A673 (cell line): ENCODE data around the gene HOXA6. TPM values are rescaled to one million over a fixed set of nuclear protein-coding genes. Genes with fewer than 3 reads are reported as not detected.

Experiments used
- BruUV-seq: library from RNA; stranded (reverse); fragments of 400-500 nt; replicated peaks from 2 replicates; lab custom pipeline; 2021; lab: Mats Ljungman, UMichigan
- CTCF ChIA-PET: fragments of 300-600 bp; sonication (Branson Sonifier 250); formaldehyde crosslinking; loops from one replicate; lab custom pipeline; 2022; ENCODE audit warnings: antibody characterized with exemption; lab: Charles Lee
- POLR2A ChIA-PET: fragments of 300-600 bp; sonication (Branson Sonifier 250); formaldehyde crosslinking; loops from one replicate; lab custom pipeline; 2022; ENCODE audit warnings: antibody characterized with exemption; ENCODE audit not compliant: low non-redundant PET; lab: Charles Lee
- DNase-seq: peaks from one replicate; pipeline ENCODE4 v3.0.0-alpha.2; 2015; ENCODE audit warnings: low spot score
- H3K27ac ChIP-seq: fragments of 200-600 bp; sonication (generic); 2 replicates; pipeline ENCODE4 v1.5.1; 2016; ENCODE audit warnings: mixed run types, low read depth, mild to moderate bottlenecking, mixed read lengths, antibody characterized with exemption, low read length; ENCODE audit not compliant: poor library complexity, severe bottlenecking
- H3K27me3 ChIP-seq: fragments of 200-600 bp; sonication (generic); replicated peaks from 2 replicates; pipeline ENCODE4 v1.6.1; 2017; ENCODE audit warnings: mixed run types, low read depth, mild to moderate bottlenecking, mixed read lengths, antibody characterized with exemption, low read length; ENCODE audit not compliant: insufficient read depth, poor library complexity
- H3K36me3 ChIP-seq: fragments of 200-600 bp; sonication (generic); 2 replicates; pipeline ENCODE4 v1.6.1; 2016; ENCODE audit warnings: mixed run types, mild to moderate bottlenecking, mixed read lengths, antibody characterized with exemption, low read length; ENCODE audit not compliant: insufficient read depth, poor library complexity, severe bottlenecking
- H3K4me1 ChIP-seq: fragments of 200-600 bp; sonication (generic); 2 replicates; pipeline ENCODE4 v1.6.1; 2017; ENCODE audit warnings: mixed run types, mild to moderate bottlenecking, mixed read lengths, antibody characterized with exemption, low read length; ENCODE audit not compliant: insufficient read depth, poor library complexity, severe bottlenecking
- H3K4me3 ChIP-seq: fragments of 200-600 bp; sonication (generic); 2 replicates; pipeline ENCODE4 v1.5.1; 2016; ENCODE audit warnings: low read depth, mixed run types, mild to moderate bottlenecking, mixed read lengths, low read length; ENCODE audit not compliant: poor library complexity, severe bottlenecking
- H3K9me3 ChIP-seq: fragments of 200-600 bp; sonication (generic); 2 replicates; pipeline ENCODE4 v1.6.1; 2016; ENCODE audit warnings: mixed run types, low read depth, mild to moderate bottlenecking, mixed read lengths, antibody characterized with exemption, low read length; ENCODE audit not compliant: poor library complexity, severe bottlenecking
- CTCF ChIP-seq: fragments of 300-800, 200-600 bp; sonication (generic); conservative IDR thresholded peaks from 2 replicates; pipeline ENCODE4 v1.5.1; 2017; ENCODE audit warnings: low read depth, mild to moderate bottlenecking, antibody characterized with exemption, low read length, moderate library complexity, mixed read lengths
- EZH2 ChIP-seq: fragments of 200-600 bp; sonication (generic); IDR thresholded peaks from 2 replicates; pipeline ENCODE4 v1.6.1; 2017; ENCODE audit warnings: borderline replicate concordance, low read depth, mild to moderate bottlenecking, mixed read lengths, antibody characterized with exemption, low read length; ENCODE audit not compliant: poor library complexity, severe bottlenecking
- intact Hi-C: fragments of 100-400 bp; cut with micrococcal nuclease; formaldehyde crosslinking; loops from one replicate; pipeline ENCODE4 v1.10.0; 2022; ENCODE audit not compliant: unreplicated experiment
- total RNA-seq: library from RNA; stranded (reverse); gene quantifications from 2 replicates; pipeline ENCODE4 v1.2.3, GENCODE V29; 2021

The HOXA6 gene
- total RNA-seq, 1 experiment from 2014 or later = not detected

- no TSS peak for BruUV-seq
- no peak for TF ChIP-seq EZH2
- no peak for TF ChIP-seq CTCF
- no peaks in the 10 kb centered on the region for H3K9me3 ChIP-seq
- H3K36me3 ChIP-seq = no peaks in the 10 kb centered on the region
- ChIA-PET CTCF (no interaction called here), POLR2A (no interaction called here)
- DNase-seq = no peak
- no peak overlapping the region for H3K4me3 ChIP-seq
- no peaks in the 10 kb centered on the region for H3K4me1 ChIP-seq
- H3K27me3 ChIP-seq = peaks cover 97% of the 10 kb centered on the region
- H3K27ac ChIP-seq = no peak overlapping the region
- intact Hi-C loops = no loop called here
These were observed 29.0 kb downstream of the HOXA6 start for GRCh38 chr7:27118580-27118979.

- BruUV-seq = no TSS peak
- Histone ChIP-seq H3K36me3 (no peaks in the 10 kb centered on the region), H3K4me1 (no peaks in the 10 kb centered on the region), H3K27ac (no peak overlapping the region), H3K9me3 (no peaks in the 10 kb centered on the region), H3K27me3 (peaks cover 97% of the 10 kb centered on the region), H3K4me3 (no peak overlapping the region)
- ChIA-PET POLR2A (no interaction called here), CTCF (no interaction called here)
- intact Hi-C loops = no loop called here
- no peak for TF ChIP-seq EZH2
- TF ChIP-seq CTCF = no peak
- DNase-seq = no peak
These were observed 29.6 kb downstream of the HOXA6 start for GRCh38 chr7:27117887-27118491.

DNA sequence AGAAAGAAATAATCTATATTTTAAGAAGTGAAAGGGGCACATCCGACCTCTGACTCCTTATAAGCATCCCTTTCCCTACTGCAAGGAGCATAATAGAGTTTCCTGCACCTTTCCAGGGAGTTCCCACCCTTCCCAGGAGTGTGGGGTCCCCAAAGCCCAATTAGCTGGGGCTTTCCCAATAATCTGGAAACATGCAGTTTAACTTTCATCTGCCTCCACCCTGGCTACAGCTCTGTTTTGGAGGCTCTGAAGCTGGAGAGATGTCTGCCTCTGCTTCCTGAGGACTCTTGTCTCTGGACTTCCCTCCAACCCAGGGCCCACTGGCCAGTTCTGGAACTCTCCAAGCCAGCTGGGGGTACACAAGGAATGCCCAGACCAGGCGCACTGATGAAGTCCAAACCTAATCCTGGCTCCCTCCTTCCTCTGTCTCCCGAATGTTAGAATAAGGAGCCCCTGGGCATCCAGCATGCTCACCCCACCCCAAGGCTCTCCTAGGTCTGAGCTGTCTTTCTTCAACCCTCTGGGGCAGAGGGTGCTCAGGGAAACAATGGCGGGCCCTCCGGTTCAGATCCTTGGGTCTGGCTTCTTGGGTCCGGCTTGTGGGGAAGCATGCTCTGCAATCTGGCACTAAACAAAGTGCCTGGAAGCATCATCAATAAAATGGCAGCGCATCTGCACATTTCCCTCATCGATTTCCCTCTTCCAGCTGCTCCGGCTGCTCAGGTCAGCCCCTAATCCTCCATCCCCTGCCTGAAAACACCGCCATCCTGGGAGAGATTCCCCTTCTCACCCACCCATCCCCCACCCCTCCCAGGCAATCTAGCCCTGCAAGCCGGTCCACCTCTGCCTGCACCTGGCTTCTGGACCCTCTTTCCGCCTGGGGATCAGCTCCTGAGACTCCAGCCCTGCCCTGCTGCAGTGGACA is 30.4 kb downstream of the HOXA6 start:
- Histone ChIP-seq H3K27me3 (peaks cover 97% of the 10 kb centered on the region), H3K27ac (no peak overlapping the region), H3K4me1 (no peaks in the 10 kb centered on the region), H3K9me3 (no peaks in the 10 kb centered on the region), H3K4me3 (no peak overlapping the region), H3K36me3 (no peaks in the 10 kb centered on the region)
- ChIA-PET CTCF (no interaction called here), POLR2A (no interaction called here)
- TF ChIP-seq EZH2 = no peak
- TF ChIP-seq CTCF = no peak
- intact Hi-C loops = no loop called here
- no TSS peak for BruUV-seq
- no peak for DNase-seq
